C4-2B (cell line): ENCODE data around the gene AP4B1.

Experiments
- H3K27ac ChIP-seq: fragments of 450-650 bp; 2 replicates; pipeline ENCODE4 v1.5.1; 2017
- CTCF ChIP-seq: fragments of 450-650 bp; conservative IDR thresholded peaks from 2 replicates; pipeline ENCODE4 v1.5.1; 2017; ENCODE audit warnings: mild to moderate bottlenecking
- ZFX ChIP-seq: fragments of 450-650 bp; IDR thresholded peaks from 2 replicates; pipeline ENCODE4 v1.6.1; 2017

AP4B1 gene

DNA sequence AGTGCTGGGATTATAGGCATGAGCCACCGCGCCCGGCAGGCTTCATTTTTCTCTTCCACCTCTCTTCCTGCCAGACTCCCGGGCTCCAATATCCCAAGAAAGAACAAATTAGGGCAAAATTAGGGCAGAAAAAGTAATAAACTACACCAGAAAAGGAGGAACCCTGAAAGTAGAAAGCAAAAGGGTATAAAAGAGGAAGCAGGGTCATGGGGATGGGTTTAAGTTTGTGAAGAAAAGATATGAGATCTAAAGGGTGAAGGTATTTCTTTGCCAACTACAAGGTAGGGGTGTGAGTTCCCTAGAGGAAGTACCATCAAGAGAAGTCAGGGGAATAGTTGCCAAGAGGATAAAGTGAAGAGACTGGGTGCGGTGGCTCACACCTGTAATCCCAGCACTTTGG, 43.0 kb downstream of the AP4B1 start:
- H3K27ac ChIP-seq: no peak overlapping the region
- TF ChIP-seq ZFX: no peak
- TF ChIP-seq CTCF: no peak

DNA sequence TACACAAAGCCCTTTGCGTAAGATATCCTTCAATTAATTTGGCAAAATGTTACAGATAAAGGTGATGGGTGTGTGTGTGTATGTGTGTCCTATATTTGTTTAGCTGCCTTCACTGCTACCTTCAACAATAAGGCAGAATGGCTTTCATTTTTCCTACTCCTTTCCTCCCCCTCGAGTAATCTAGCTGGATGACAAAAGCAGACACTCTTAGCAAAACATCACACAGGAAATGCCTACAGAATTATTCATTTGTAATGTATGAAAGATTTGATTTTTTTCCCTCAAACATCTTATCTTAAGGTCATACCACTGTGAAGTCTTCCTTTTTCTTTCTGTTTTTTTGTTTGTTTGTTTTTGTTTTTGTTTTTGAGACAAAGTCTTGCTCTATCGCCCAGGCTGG, 43.7 kb downstream of the AP4B1 start:
- H3K27ac ChIP-seq: no peak overlapping the region
- TF ChIP-seq ZFX: no peak
- no peak for TF ChIP-seq CTCF

- TF ChIP-seq CTCF: no peak
- no peak for TF ChIP-seq ZFX
- H3K27ac ChIP-seq: no peak overlapping the region
Measured at GRCh38 chr1:113859478-113860175, 45.0 kb downstream of the AP4B1 start.

DNA sequence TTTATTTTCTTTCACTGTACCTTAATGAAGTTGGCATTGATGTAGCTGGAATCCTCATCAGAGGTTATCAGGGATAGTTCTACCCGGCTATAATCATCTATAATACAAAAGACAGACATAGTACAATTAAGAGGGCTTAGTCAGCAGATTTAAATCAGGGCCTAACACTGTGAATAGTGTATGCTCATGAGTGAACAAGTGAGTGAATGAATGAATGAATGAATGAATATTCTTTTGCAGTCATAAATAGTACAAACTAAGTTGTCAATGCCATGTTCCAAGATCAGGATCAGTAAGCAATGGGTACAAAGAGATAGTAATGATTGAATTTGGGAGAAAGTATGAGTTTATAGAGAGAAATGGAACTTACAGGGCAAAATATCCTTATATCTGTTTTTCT, 45.6 kb downstream of the AP4B1 start:
- TF ChIP-seq CTCF (no peak), ZFX (no peak)
- no peak overlapping the region for H3K27ac ChIP-seq

- TF ChIP-seq ZFX (no peak), CTCF (no peak)
- H3K27ac ChIP-seq: no peak overlapping the region
Measured at GRCh38 chr1:113858418-113858817, 46.2 kb downstream of the AP4B1 start.

DNA sequence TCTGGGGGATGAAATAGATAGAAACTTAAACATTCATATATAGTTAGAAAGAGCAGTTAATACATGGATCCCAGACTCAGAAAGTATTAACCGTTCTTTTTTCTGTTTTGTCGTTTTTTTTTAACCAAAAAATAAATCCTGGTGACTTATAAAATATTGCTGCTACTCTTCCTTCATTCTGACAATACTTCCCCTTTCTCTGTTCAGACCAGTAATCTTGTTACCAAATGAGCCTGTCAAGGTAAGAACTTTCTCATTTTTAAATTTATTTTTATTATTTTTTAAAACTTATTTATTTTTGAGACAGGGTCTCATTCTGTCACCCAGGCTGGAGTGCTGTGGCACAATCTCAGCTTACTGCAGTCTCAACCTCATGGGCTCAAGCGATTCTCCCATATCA, 46.8 kb downstream of the AP4B1 start:
- H3K27ac ChIP-seq: no peak overlapping the region
- TF ChIP-seq ZFX (no peak), CTCF (no peak)

DNA sequence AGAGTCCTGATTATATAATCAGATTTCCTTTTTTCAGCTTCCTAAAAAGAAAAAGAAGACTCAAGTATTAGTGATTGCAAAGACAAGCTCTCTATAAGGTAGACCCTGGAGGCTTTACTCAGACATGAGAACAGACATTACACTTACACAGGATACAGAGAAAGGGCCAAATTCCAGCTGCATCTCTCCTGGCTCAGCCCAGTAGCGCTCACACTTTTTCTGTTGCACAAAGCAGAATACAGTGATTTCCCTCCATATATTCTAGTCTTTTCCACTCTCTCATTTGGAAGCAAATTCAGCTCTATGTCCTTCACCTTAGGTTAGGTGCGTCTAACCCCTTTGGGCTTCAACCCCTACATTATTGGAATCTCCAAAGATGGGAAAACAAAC, 48.2 kb downstream of the AP4B1 start:
- no peak for TF ChIP-seq CTCF
- no peak for TF ChIP-seq ZFX
- no peak overlapping the region for H3K27ac ChIP-seq
